HCT116 (cell line): ENCODE results near the gene CCDC187. TPM values are rescaled to one million over a fixed set of nuclear protein-coding genes. Genes with fewer than 3 reads are reported as not detected.

Experiments
- ATAC-seq: fragments of 200-7000 bp; cut with Tn5 transposase; 2 replicates; pipeline ENCODE4 v1.9.1; 2020; ENCODE audit warnings: mild to moderate bottlenecking, moderate library complexity
- BruUV-seq: library from RNA; stranded (reverse); fragments of 400-500 nt; replicated peaks from 2 replicates; lab custom pipeline; 2021; lab: Mats Ljungman, UMichigan
- CTCF ChIA-PET: fragments of 300-600 bp; sonication (Branson Sonifier 250); formaldehyde crosslinking; loops from one replicate; lab custom pipeline; 2021; ENCODE audit warnings: antibody characterized with exemption; lab: Charles Lee
- POLR2A ChIA-PET: fragments of 300-600, 350-600 bp; sonication (Branson Sonifier 250); formaldehyde crosslinking; loops from one replicate; lab custom pipeline; 2021; ENCODE audit warnings: antibody characterized with exemption; lab: Charles Lee
- RAD21 ChIA-PET, 2 experiments: fragments of 300-600 bp; sonication (Branson Sonifier 250); formaldehyde crosslinking; loops; one replicate each; lab custom pipeline; 2023; ENCODE audit warnings: low total read pairs in 2 of 2; ENCODE audit not compliant: uncharacterized antibody in 2 of 2, unreplicated experiment in 2 of 2, low non-redundant PET in 1 of 2; lab: Charles Lee
- DNase-seq: peaks from one replicate; pipeline ENCODE4 v3.0.0-alpha.2; 2010; ENCODE audit warnings: low read depth, low spot score
- H2AFZ ChIP-seq: fragments of 200-600 bp; shearing (Covaris generic), sonication (generic); 2 replicates; pipeline ENCODE4 v1.6.1; 2017; ENCODE audit warnings: low read depth, mixed run types, mixed read lengths, antibody characterized with exemption, low read length; ENCODE audit not compliant: poor library complexity, severe bottlenecking
- H3K27ac ChIP-seq: 2 replicates; pipeline ENCODE4 v1.5.1; 2012; ENCODE audit warnings: low read depth, low read length
- H3K27me3 ChIP-seq: fragments of 200-600 bp; sonication (generic); 2 replicates; pipeline ENCODE4 v1.6.1; 2016; ENCODE audit warnings: mixed run types, low read length, mixed read lengths; ENCODE audit not compliant: insufficient read depth
- H3K36me3 ChIP-seq, 2 experiments: fragments of 200-500 bp in 1 of 2; fragments of 200-600 bp in 1 of 2; sonication (Bioruptor generic) in 1 of 2; sonication (generic) in 1 of 2; 2 replicates each; pipeline versions ENCODE4 v1.5.1 to v1.6.1; 2014 to 2016; ENCODE audit warnings: low read length in 2 of 2, inconsistent platforms in 1 of 2, mixed read lengths in 1 of 2, mixed run types in 1 of 2; ENCODE audit not compliant: insufficient read depth in 2 of 2, control insufficient read depth in 1 of 2
- H3K4me1 ChIP-seq, 2 experiments: fragments of 200-600 bp in 1 of 2; sonication (generic) in 1 of 2; 2 replicates each; pipeline versions ENCODE4 v1.5.1 to v1.6.1; 2012 to 2017; ENCODE audit warnings: low read length in 2 of 2, inconsistent platforms in 1 of 2, mild to moderate bottlenecking in 1 of 2, mixed read lengths in 1 of 2, mixed run types in 1 of 2, moderate library complexity in 1 of 2; ENCODE audit not compliant: insufficient read depth in 2 of 2, control insufficient read depth in 1 of 2
- H3K4me2 ChIP-seq: fragments of 200-600 bp; sonication (generic); 2 replicates; pipeline ENCODE4 v1.6.1; 2017; ENCODE audit warnings: mixed run types, low read length, mixed read lengths
- H3K4me3 ChIP-seq, 2 experiments: fragments of 200-600 bp in 1 of 2; sonication (generic) in 1 of 2; replicated peaks in 1 of 2; 2 replicates each; pipeline ENCODE4 v1.5.1; 2011 to 2016; ENCODE audit warnings: low read length in 2 of 2, control low read depth in 1 of 2, low read depth in 1 of 2, mild to moderate bottlenecking in 1 of 2, mixed read lengths in 1 of 2, mixed run types in 1 of 2
- H3K79me2 ChIP-seq: fragments of 200-600 bp; sonication (generic); 2 replicates; pipeline ENCODE4 v1.6.1; 2017; ENCODE audit warnings: mild to moderate bottlenecking, mixed run types, low read length, moderate library complexity, mixed read lengths; ENCODE audit not compliant: insufficient read depth
- H3K9ac ChIP-seq: fragments of 200-600 bp; sonication (generic); 2 replicates; pipeline ENCODE4 v1.6.1; 2016; ENCODE audit warnings: low read length, mixed read lengths
- H3K9me2 ChIP-seq: fragments of 200-600 bp; sonication (generic), shearing (Covaris generic); 2 replicates; pipeline ENCODE4 v1.6.1; 2017; ENCODE audit warnings: mixed run types, mild to moderate bottlenecking, moderate library complexity; ENCODE audit not compliant: insufficient read depth
- H3K9me3 ChIP-seq, 2 experiments: fragments of 200-500 bp in 1 of 2; fragments of 200-600 bp in 1 of 2; sonication (Bioruptor generic) in 1 of 2; sonication (generic) in 1 of 2; 2 replicates each; pipeline ENCODE4 v1.6.1; 2014 to 2017; ENCODE audit warnings: low read length in 2 of 2, mixed read lengths in 2 of 2, inconsistent platforms in 1 of 2, low read depth in 1 of 2, mild to moderate bottlenecking in 1 of 2, mixed run types in 1 of 2, moderate library complexity in 1 of 2; ENCODE audit not compliant: control insufficient read depth in 1 of 2, insufficient read depth in 1 of 2
- H4K20me1 ChIP-seq: fragments of 200-600 bp; sonication (generic), shearing (Covaris generic); 2 replicates; pipeline ENCODE4 v1.6.1; 2017; ENCODE audit warnings: mixed run types, mild to moderate bottlenecking, moderate library complexity; ENCODE audit not compliant: insufficient read depth
- CTCF ChIP-seq, 3 experiments: fragments of 200-600 bp in 1 of 3; sonication (generic) in 1 of 3; IDR thresholded peaks in 2 of 3; conservative IDR thresholded peaks in 1 of 3; 2 replicates each; pipeline ENCODE4 v1.5.1; 2012 to 2017; ENCODE audit warnings: low read depth in 2 of 3, low read length in 2 of 3, antibody characterized with exemption in 1 of 3, borderline replicate concordance in 1 of 3, control low read depth in 1 of 3, mild to moderate bottlenecking in 1 of 3, mixed read lengths in 1 of 3, mixed run types in 1 of 3, moderate library complexity in 1 of 3; ENCODE audit not compliant: insufficient read depth in 1 of 3
- RAD21 ChIP-seq: IDR thresholded peaks from 2 replicates; pipeline ENCODE4 v1.6.1; 2012; ENCODE audit warnings: low read depth, mild to moderate bottlenecking
- ZBTB33 ChIP-seq: IDR thresholded peaks from 2 replicates; pipeline ENCODE4 v1.6.1; 2011; ENCODE audit warnings: mild to moderate bottlenecking, low read length, moderate library complexity; ENCODE audit not compliant: insufficient replicate concordance; ENCODE audit errors: extremely low read depth
- ZFX ChIP-seq: fragments of 450-650 bp; IDR thresholded peaks from 2 replicates; pipeline ENCODE4 v1.6.1; 2017
- intact Hi-C: fragments of 100-400 bp; cut with micrococcal nuclease; formaldehyde crosslinking; loops from 2 replicates; pipeline ENCODE4 v1.10.0; 2022
- total RNA-seq: library from RNA; stranded (reverse); gene quantifications from one replicate; pipeline ENCODE4 v1.2.1, GENCODE V29; 2021; ENCODE audit not compliant: unreplicated experiment

Gene CCDC187
- total RNA-seq, 1 experiment from 2014 or later: 4.6 TPM

GRCh38 chr9:136304456-136304855 is 562 bp upstream of the CCDC187 start:
- Histone ChIP-seq H3K9ac (no peak overlapping the region), H2AFZ (no peak overlapping the region), H3K36me3 (no peaks in the 10 kb centered on the region), H3K4me1 (no peaks in the 10 kb centered on the region; a peak in 1 of 4 replicates), H3K9me3 (peaks cover 0 to 5% of the 10 kb centered on the region in 2 experiments; a peak in 1 of 4 replicates), H3K4me2 (no peak overlapping the region), H3K27ac (no peak overlapping the region), H3K79me2 (no peaks in the 10 kb centered on the region), H3K27me3 (no peaks in the 10 kb centered on the region), H3K9me2 (no peaks in the 10 kb centered on the region), H3K4me3 (no peak overlapping the region), H4K20me1 (no peaks in the 10 kb centered on the region)
- RAD21 ChIA-PET: no interaction called here
- BruUV-seq: no TSS peak
- POLR2A ChIA-PET: no interaction called here
- ATAC-seq: no peak
- DNase-seq: no peak
- no peak for TF ChIP-seq ZBTB33
- intact Hi-C loops: no loop called here
- CTCF ChIA-PET: no interaction called here

GRCh38 chr9:136303066-136303824 is 649 bp downstream of the CCDC187 start:
- DNase-seq: no peak
- POLR2A ChIA-PET: no interaction called here

More at GRCh38 chr9:136303066-136303824, 649 bp downstream of the CCDC187 start:
- H3K9me2 ChIP-seq: no peaks in the 10 kb centered on the region
- peaks cover 0 to 1% of the 10 kb centered on the region in 2 experiments; a peak in 1 of 4 replicates for H3K9me3 ChIP-seq
- H2AFZ ChIP-seq: no peak overlapping the region
- H3K4me1 ChIP-seq: no peaks in the 10 kb centered on the region; a peak in 1 of 4 replicates
- CTCF ChIA-PET: no interaction called here
- no peak overlapping the region for H3K27ac ChIP-seq
- H4K20me1 ChIP-seq: no peaks in the 10 kb centered on the region
- RAD21 ChIA-PET: no interaction called here
- no peak overlapping the region for H3K4me3 ChIP-seq
- H3K79me2 ChIP-seq: no peaks in the 10 kb centered on the region
- TF ChIP-seq CTCF (IDR thresholded peaks at IDR 0.05 in 2 of 3, conservative IDR thresholded peaks at IDR 0.05 in 1 of 3; ENCODE audit: borderline replicate concordance in 1 of 3, insufficient read depth in 1 of 3, low read depth in 2 of 3, low read length in 2 of 3): no peak
- no peak for TF ChIP-seq RAD21
- no peak for TF ChIP-seq ZFX
- no peak for ATAC-seq
- no peaks in the 10 kb centered on the region for H3K27me3 ChIP-seq
- no peak overlapping the region for H3K9ac ChIP-seq
- intact Hi-C loops: no loop called here
- H3K4me2 ChIP-seq: no peak overlapping the region
- no TSS peak for BruUV-seq
- no peaks in the 10 kb centered on the region for H3K36me3 ChIP-seq
